ENCODE data around the gene TTC4.

- TF ChIP-seq TAF1 (IDR thresholded peaks at IDR 0.05; ENCODE audit: borderline replicate concordance, low read depth, low read length), result no peak
- TF ChIP-seq CTCF (IDR thresholded peaks at IDR 0.05), result no peak
- no peak for TF ChIP-seq FOSL2 (IDR thresholded peaks at IDR 0.05; ENCODE audit: borderline replicate concordance, low read depth)
These were observed 61.8 kb downstream of the TTC4 start for GRCh38 chr1:54777431-54777830.
